Epithelial cell of alveolus of lung (primary cell): Measurements from ENCODE around the gene FAM90A1. TPM values are rescaled to one million over a fixed set of nuclear protein-coding genes. Genes with fewer than 3 reads are reported as not detected.

ENCODE experiments used
- total RNA-seq: library from RNA; depleted of rRNA; stranded (reverse); fragments of >200 nt; gene quantifications from 2 replicates; pipeline ENCODE4 v1.2.1, GENCODE V29; 2015

Gene FAM90A1, protein sequence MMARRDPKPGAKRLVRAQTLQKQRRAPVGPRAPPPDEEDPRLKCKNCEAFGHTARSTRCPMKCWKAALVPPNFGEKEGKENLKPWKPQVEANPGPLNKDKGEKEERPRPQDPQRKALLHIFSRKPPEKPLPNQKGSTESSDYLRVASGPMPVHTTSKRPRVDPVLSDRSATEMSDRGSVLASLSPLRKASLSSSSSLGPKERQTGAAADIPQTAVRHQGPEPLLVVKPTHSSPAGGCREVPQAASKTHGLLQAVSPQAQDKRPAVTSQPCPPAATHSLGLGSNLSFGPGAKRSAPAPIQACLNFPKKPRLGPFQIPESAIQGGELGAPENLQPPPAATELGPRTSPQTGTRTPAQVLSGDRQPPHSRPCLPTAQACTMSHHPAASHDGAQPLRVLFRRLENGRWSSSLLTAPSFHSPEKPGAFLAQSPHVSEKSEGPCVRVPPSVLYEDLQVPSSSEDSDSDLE
- total RNA-seq: 0.13 and 0.80 TPM in 2 replicates

GRCh38 chr12:8226992-8227731 is at the start of gene FAM90A1:
Gene FAM90A1 (minus strand): TSS chr12:8227618. CDS start chr12:8224832, 2,786 bp downstream.

Other genes with a start within 250 kb of the FAM90A1 start
- gene FOXJ2, start 194.9 kb downstream of the FAM90A1 start, total RNA-seq: 10.1 and 14.5 TPM in 2 replicates
- 1.9 TPM in 1 of 2 replicates, not detected in the other for gene C3AR1, start 161.3 kb downstream of the FAM90A1 start, total RNA-seq
- 34.6 and 38.2 TPM in 2 replicates for gene NECAP1, start 145.3 kb downstream of the FAM90A1 start, total RNA-seq
- gene CLEC4A, start 104.0 kb downstream of the FAM90A1 start, total RNA-seq: 0.72 TPM in 1 of 2 replicates, not detected in the other
- gene ZNF705A, start 70.6 kb downstream of the FAM90A1 start, total RNA-seq: not detected in 2 replicates
- gene CLEC6A, start 228.3 kb upstream of the FAM90A1 start, total RNA-seq: not detected in 2 replicates